BLaER1 treated with 17β-estradiol and CSF1 and Interleukin-3, amounts not matched to agents 10 nM and 100 nM (cell line): ENCODE results near the gene NHEJ1.
"Not testable (repeated sequence)": the region's sequence is repeated elsewhere in the genome, so short reads cannot be mapped to it uniquely, and the experiment has no call there.

ENCODE experiments used
- H3K27ac ChIP-seq, 11 experiments: shearing (Covaris generic); formaldehyde crosslinking; 2 replicates each; pipeline ENCODE4 v1.8.1; 2022
- H3K27me3 ChIP-seq, 11 experiments: shearing (Covaris generic); formaldehyde crosslinking; 2 replicates each; pipeline ENCODE4 v1.8.1; 2022
- H3K36me3 ChIP-seq, 11 experiments: shearing (Covaris generic); formaldehyde crosslinking; 2 replicates each; pipeline ENCODE4 v1.8.1; 2022
- H3K4me1 ChIP-seq, 10 experiments: shearing (Covaris generic); formaldehyde crosslinking; 2 replicates each; pipeline ENCODE4 v1.8.1; 2022
- H3K4me2 ChIP-seq, 11 experiments: shearing (Covaris generic); formaldehyde crosslinking; 2 replicates each; pipeline ENCODE4 v1.8.1; 2022
- H3K4me3 ChIP-seq, 10 experiments: shearing (Covaris generic); formaldehyde crosslinking; 2 replicates each; pipeline ENCODE4 v1.8.1; 2022
- H3K9ac ChIP-seq, 11 experiments: shearing (Covaris generic); formaldehyde crosslinking; 2 replicates each; pipeline ENCODE4 v1.8.1; 2022
- H3K9me3 ChIP-seq, 11 experiments: shearing (Covaris generic); formaldehyde crosslinking; replicated peaks in 1 of 11; 2 replicates each; pipeline ENCODE4 v1.8.1; 2022
- H4K20me1 ChIP-seq, 11 experiments: shearing (Covaris generic); formaldehyde crosslinking; 2 replicates each; pipeline ENCODE4 v1.8.1; 2022
- Cebpa-rat ChIP-seq, 11 experiments: shearing (Covaris generic); IDR thresholded peaks; 2 replicates each; pipeline ENCODE4 v1.8.1; 2022

NHEJ1 gene

GRCh38 chr2:219205165-219205538 is 44.5 kb upstream of the NHEJ1 start:
- Histone ChIP-seq H3K4me3 (no peak overlapping the region), H3K9me3 (peaks cover 0 to 5% (median 0%) of the 10 kb centered on the region in 11 experiments; a peak in 2 of 22 replicates), H3K4me1 (peaks cover 36 to 40% (median 39%) of the 10 kb centered on the region in 10 experiments), H4K20me1 (peaks cover 0 to 25% (median 6%) of the 10 kb centered on the region in 11 experiments; a peak in 8 of 22 replicates), H3K9ac (no peak overlapping the region), H3K27me3 (no peaks in the 10 kb centered on the region), H3K36me3 (peaks cover 16 to 26% (median 21%) of the 10 kb centered on the region in 11 experiments; a peak in 21 of 22 replicates), H3K4me2 (no peak overlapping the region), H3K27ac (no peak overlapping the region)
- TF ChIP-seq Cebpa-rat (IDR thresholded peaks at IDR 0.05): no peak

GRCh38 chr2:219204425-219205164 is 44.0 kb upstream of the NHEJ1 start:
- no peak overlapping the region for H3K27ac ChIP-seq
- TF ChIP-seq Cebpa-rat (IDR thresholded peaks at IDR 0.05): no peak
- no peak overlapping the region for H3K4me3 ChIP-seq
- H3K36me3 ChIP-seq: peaks cover 13 to 21% (median 17%) of the 10 kb centered on the region in 11 experiments; a peak in 20 of 22 replicates
- H3K27me3 ChIP-seq: no peaks in the 10 kb centered on the region
- H3K4me2 ChIP-seq: no peak overlapping the region
- H3K9ac ChIP-seq: no peak overlapping the region
- peaks cover 30 to 34% (median 33%) of the 10 kb centered on the region in 10 experiments for H3K4me1 ChIP-seq
- peaks cover 0 to 5% (median 0%) of the 10 kb centered on the region in 11 experiments; a peak in 2 of 22 replicates for H3K9me3 ChIP-seq
- peaks cover 0 to 25% (median 6%) of the 10 kb centered on the region in 11 experiments; a peak in 8 of 22 replicates for H4K20me1 ChIP-seq

GRCh38 chr2:219201331-219201730 is 40.7 kb upstream of the NHEJ1 start:
- not testable (repeated sequence) for H3K36me3 ChIP-seq

GRCh38 chr2:219200502-219201326 is 40.1 kb upstream of the NHEJ1 start:
- H4K20me1 ChIP-seq, H3K4me3 ChIP-seq, H3K27me3 ChIP-seq, H3K4me2 ChIP-seq, H3K9ac ChIP-seq, H3K4me1 ChIP-seq, H3K9me3 ChIP-seq, H3K27ac ChIP-seq, H3K36me3 ChIP-seq: not testable (repeated sequence)

More at GRCh38 chr2:219201331-219201730, 40.7 kb upstream of the NHEJ1 start:
- H3K9me3 ChIP-seq, H3K4me1 ChIP-seq, H3K27me3 ChIP-seq, H4K20me1 ChIP-seq, H3K4me3 ChIP-seq, H3K27ac ChIP-seq, H3K4me2 ChIP-seq, H3K9ac ChIP-seq: not testable (repeated sequence)

- Histone ChIP-seq H3K4me2 (no peak overlapping the region), H3K9ac (no peak overlapping the region)
Observed at GRCh38 chr2:219199470-219200211, 39.0 kb upstream of the NHEJ1 start.

GRCh38 chr2:219198974-219199373 is 38.4 kb upstream of the NHEJ1 start:
- TF ChIP-seq Cebpa-rat (IDR thresholded peaks at IDR 0.05): no peak
- no peak overlapping the region for H3K4me2 ChIP-seq
- H3K9ac ChIP-seq: no peak overlapping the region

More at GRCh38 chr2:219199470-219200211, 39.0 kb upstream of the NHEJ1 start:
- Histone ChIP-seq H3K27ac (no peak overlapping the region), H3K4me1 (no peaks in the 10 kb centered on the region; a peak in 1 of 20 replicates), H3K27me3 (no peaks in the 10 kb centered on the region), H4K20me1 (no peaks in the 10 kb centered on the region), H3K36me3 (no peaks in the 10 kb centered on the region), H3K9me3 (peaks cover 0 to 4% (median 0%) of the 10 kb centered on the region in 11 experiments; a peak in 2 of 22 replicates), H3K4me3 (no peak overlapping the region)
- no peak for TF ChIP-seq Cebpa-rat (IDR thresholded peaks at IDR 0.05)

GRCh38 chr2:219197388-219197787 is 36.8 kb upstream of the NHEJ1 start:
- Histone ChIP-seq H3K9ac (no peak overlapping the region), H3K27ac (no peak overlapping the region), H3K36me3 (no peaks in the 10 kb centered on the region), H3K4me3 (no peak overlapping the region), H3K9me3 (0 out of 22 replicates have a peak, but pooled peaks cover 0 to 4% (median 0%) of the 10 kb centered on the region in 11 experiments), H4K20me1 (no peaks in the 10 kb centered on the region), H3K27me3 (no peaks in the 10 kb centered on the region), H3K4me1 (no peaks in the 10 kb centered on the region; a peak in 1 of 20 replicates), H3K4me2 (no peak overlapping the region)
- TF ChIP-seq Cebpa-rat (IDR thresholded peaks at IDR 0.05): no peak

More at GRCh38 chr2:219198974-219199373, 38.4 kb upstream of the NHEJ1 start:
- Histone ChIP-seq H3K36me3 (no peaks in the 10 kb centered on the region), H3K4me3 (no peak overlapping the region), H3K9me3 (0 out of 22 replicates have a peak, but pooled peaks cover 0 to 4% (median 0%) of the 10 kb centered on the region in 11 experiments), H3K4me1 (no peaks in the 10 kb centered on the region; a peak in 1 of 20 replicates), H3K27ac (no peak overlapping the region), H4K20me1 (no peaks in the 10 kb centered on the region), H3K27me3 (no peaks in the 10 kb centered on the region)

GRCh38 chr2:219186754-219187456 is 26.3 kb upstream of the NHEJ1 start:
- Histone ChIP-seq H3K27ac (no peak overlapping the region), H3K9me3 (no peaks in the 10 kb centered on the region), H3K9ac (no peak overlapping the region), H3K4me3 (no peak overlapping the region), H3K4me1 (peaks cover 7 to 19% (median 14%) of the 10 kb centered on the region in 10 experiments), H3K36me3 (peaks cover 29 to 43% (median 39%) of the 10 kb centered on the region in 11 experiments), H3K4me2 (no peak overlapping the region), H4K20me1 (peaks cover 0 to 25% (median 15%) of the 10 kb centered on the region in 11 experiments; a peak in 12 of 22 replicates), H3K27me3 (no peaks in the 10 kb centered on the region)
- no peak for TF ChIP-seq Cebpa-rat (IDR thresholded peaks at IDR 0.05)
